ENCODE measurements around the gene TRPV3. TPM values are rescaled to one million over a fixed set of nuclear protein-coding genes. Genes with fewer than 3 reads are reported as not detected.
A peak's percentile ranks its signal among the peaks of the same experiment; 100 is the strongest.
"Not testable (repeated sequence)": the region's sequence is repeated elsewhere in the genome, so short reads cannot be mapped to it uniquely, and the experiment has no call there.

The TRPV3 gene
- polyA plus RNA-seq, 3 donors = 0.88 to 1.1 (median 1.1) TPM

DNA sequence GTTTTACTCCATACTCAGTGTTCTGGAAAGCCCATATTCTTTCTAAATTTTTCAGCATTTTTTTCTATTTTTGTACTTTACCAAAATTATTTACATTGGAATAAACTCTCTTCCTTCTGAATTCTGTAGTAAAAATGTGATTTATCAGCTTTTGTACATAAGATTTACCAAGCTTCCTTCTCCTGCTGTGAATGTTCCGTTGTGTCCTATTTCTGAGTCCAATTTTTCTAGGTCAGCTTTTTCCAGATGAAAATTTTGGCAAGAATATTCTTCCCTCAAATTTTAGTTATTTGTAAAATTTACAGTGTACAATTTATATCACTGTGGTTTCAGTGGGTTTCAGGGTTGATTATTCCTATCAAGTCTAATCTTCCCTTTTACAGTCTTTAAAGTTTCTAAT is 54.3 kb downstream of the TRPV3 start:
- no peak for DNase-seq (ENCODE audit: extremely low read depth in 1 of 11, low read depth in 9 of 11, low spot score in 4 of 11)

DNA sequence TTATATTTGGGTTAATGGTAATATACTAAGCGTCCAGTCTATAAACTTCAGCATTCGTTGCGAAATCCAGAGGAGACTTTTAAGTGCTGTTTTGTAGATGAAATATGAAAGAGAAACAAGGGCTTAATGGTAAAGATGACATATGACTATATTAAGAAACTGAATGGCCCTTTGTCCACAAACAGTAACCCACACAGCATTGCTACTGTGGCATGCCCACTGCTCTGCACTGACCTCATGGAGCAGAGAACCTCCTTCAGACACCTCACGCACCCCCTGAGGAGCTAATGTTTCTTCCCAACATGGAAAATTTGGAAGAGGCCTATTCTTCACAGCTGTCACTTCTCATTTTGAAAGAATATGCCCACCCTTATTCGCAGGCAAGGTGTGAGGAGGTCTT is 55.1 kb downstream of the TRPV3 start:
- no peak for DNase-seq (ENCODE audit: extremely low read depth in 1 of 11, low read depth in 9 of 11, low spot score in 4 of 11)

DNA sequence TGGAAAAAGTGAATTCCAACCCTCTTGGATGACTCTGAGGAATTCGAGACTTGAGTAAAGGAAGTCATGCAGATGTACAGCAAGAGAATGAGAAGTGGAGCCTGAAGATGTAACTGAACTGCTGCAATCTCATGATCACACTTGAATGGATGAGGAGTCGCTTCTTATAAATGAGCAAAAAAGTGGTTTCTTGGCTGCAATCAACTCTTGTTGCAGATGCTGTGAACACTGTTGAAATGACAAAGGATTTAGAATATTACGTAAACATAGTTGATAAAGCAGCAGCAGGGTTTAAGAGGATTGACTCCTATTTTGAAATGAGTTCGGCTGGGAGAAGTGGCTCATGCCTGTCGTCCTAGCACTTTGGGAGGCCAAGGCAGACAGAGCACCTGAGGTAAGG is 56.3 kb downstream of the TRPV3 start:
- no peak for DNase-seq (ENCODE audit: extremely low read depth in 1 of 11, low read depth in 9 of 11, low spot score in 4 of 11)

DNA sequence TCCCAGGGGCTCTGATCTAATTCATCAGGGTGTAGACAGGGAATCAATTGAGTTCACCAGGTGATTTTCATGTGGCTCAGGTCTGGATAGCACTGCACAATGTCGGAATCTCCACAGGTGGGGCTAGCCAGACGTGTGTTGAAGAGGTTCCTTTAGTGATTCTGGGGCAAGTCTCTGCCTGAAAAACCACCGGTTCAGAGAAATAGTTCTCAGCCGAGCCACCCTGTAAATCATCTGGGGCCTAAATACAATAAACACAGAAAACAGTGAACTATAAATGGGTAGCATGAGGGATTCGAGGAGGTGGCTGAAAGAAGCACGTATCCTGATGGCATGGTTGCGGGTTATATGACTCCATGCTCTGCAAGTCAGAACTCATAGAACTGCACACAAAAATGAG is 60.5 kb downstream of the TRPV3 start:
- DNase-seq (ENCODE audit: extremely low read depth in 1 of 11, low read depth in 9 of 11, low spot score in 4 of 11) = no peak

DNA sequence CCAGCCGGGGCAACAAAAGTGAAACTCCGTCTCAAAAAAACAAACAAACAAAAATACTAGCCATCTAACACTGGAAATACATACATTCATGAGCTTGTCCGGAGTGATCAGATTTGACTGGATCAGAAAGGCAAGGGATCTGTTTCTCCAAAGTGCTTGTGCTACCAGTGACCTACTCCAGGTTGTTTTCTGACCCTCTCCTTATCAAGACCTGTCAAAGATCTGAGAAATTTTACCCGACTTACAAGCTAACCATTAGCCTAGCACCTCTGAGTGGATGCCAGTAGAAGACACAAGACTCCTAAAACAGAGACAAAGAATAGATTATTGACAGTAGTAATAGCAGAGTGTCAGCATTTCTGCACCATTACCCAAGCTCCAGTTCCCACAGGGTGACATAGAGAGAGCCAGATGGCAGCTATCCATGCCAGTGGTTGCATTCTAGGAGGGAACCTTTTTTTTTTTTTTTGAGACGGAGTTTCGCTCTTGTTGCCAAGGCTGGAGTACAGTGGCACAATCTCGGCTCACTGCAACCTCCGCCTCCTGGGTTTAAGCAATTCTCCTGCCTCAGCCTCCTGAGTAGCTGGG is 72.0 kb downstream of the TRPV3 start:
- no peak for DNase-seq (ENCODE audit: extremely low read depth in 1 of 11, low read depth in 9 of 11, low spot score in 4 of 11)

DNA sequence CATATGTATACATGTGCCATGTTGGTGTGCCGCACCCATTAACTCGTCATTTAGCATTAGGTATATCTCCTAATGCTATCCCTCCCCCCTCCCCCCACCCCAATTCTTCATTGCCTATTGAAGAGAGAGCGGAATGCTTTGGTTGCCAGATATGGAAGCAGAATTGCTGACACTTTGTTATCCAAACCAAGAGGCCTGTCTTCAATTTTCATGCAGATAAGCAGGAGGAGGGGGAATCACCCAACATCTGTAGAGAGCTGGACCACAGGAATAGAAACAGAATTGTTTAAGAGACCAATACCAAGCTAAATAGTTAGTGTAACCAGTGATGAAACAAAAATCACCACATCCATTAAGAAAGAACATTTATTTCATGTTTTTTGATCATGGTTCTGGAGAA is 74.8 kb downstream of the TRPV3 start:
- no peak for DNase-seq (ENCODE audit: extremely low read depth in 1 of 11, low read depth in 9 of 11, low spot score in 4 of 11)

DNA sequence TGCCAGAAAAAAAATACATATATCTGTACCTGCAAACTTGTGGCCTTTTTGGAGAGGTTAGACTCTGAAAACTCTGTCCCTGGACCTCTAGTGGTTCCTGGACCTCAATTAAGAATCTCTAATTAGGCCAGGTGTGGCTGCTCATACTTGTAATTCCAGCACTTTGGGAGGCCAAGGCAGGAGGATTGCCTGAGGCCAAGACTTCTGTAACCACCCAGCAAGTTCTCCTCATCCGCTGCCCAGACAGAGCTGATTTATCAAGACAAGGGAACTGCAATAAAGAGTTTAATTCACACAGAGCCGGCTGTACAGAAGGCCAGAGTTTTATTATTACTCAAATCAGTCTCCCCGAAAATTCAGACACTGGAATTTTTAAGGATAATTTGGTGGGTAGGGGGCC is 77.6 kb downstream of the TRPV3 start:
- no peak for DNase-seq (ENCODE audit: extremely low read depth in 1 of 11, low read depth in 9 of 11, low spot score in 4 of 11)

DNA sequence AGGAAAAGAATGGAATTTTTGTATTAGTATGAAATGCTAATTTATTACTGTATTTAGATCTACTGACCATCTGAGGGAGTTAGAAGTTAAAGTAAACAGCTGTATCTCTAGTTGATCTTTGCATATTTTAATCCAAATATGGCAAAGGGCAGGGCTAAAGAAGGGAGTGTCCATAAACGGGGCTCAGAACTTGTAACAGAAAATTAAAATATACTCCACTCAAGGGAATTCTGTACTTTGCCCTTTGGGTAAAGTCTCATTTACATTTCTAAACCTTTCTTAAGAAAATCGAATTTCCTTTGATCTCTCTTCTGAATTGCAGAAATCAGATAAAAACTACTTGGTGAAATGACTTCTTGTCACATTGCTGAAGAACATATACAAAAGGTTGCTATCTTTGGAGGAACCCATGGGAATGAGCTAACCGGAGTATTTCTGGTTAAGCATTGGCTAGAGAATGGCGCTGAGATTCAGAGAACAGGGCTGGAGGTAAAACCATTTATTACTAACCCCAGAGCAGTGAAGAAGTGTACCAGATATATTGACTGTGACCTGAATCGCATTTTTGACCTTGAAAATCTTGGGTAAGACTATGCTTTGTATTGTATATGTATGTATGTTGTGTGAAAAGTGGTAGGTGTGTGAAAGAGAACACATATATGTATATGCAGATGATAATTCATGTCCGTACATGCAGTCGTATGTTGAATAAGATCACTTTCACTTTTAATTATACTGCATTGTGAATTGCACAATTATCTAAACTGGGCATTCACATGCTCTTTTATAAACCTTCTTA is 81.6 kb downstream of the TRPV3 start, which contains the start of gene ASPA:
Gene ASPA (plus strand): TSS at position 186 of the 799 bp plus-strand sequence. CDS start 163 bp downstream, at position 349.
- peak in 2 of 11 donors; percentile 29 to 40 for DNase-seq (ENCODE audit: extremely low read depth in 1 of 11, low read depth in 9 of 11, low spot score in 4 of 11)

DNA sequence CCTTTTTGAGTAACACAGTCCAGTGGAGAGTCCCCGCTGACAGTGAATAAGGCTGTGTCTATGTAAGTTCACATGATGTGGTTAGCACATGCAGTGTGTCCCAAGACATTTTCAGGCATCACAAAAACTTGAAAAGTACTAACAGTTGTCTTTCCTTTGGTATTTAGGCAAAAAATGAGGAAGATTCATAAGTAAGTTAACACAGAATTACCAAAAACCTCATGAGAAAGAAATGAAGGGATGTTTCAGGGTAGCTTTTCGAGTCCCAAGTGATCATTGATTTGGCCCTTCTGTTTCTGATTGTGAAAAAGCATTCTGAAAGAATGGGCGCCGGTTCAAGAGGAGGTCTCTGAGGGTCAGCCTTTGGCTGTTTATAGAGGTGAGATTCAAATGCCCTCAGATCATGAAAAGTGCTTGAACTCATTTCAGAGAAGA is 82.3 kb downstream of the TRPV3 start:
- no peak for DNase-seq (ENCODE audit: extremely low read depth in 1 of 11, low read depth in 9 of 11, low spot score in 4 of 11)

DNA sequence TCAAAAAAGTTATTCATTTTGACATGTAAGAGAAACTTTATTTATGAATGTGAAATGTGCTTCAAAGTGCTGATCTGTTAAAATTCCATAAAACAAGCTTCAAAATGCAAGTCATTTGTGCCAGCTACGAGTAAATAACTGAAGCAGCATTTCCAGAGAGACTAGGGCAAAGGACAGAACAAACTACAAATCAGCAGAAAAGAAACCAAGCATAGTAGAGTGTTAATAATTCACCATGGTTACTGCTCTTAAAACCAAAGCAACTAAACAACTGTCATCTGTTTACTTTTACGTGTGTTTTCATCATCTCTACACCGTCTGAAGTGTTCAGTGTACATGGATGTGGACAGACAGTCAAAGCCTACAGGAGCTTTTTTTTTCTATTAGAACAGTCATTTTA is 83.4 kb downstream of the TRPV3 start:
- DNase-seq (ENCODE audit: extremely low read depth in 1 of 11, low read depth in 9 of 11, low spot score in 4 of 11) = peak in 7 of 11 donors; percentile 7 to 64 (median 27)

DNA sequence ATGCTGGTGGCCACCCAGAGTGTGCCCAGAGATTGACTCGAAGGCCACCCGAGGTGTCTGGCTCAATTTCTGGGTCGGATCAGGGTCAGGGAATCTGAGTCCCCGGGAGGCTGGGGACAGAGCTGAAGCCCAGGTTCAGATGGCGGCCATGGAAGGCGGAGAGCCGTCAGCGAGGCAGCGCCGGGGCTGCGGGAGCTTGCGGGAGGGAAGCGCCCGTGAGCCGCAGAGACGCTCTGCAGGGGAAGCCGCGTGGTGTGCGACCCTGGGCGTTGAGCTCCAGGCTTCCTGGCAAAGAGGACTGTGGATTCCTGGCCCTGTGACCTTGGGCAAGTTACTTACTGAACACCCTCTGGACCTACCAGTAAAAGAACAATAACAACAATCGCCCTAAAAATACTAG is 85.5 kb downstream of the TRPV3 start:
- no peak for DNase-seq (ENCODE audit: extremely low read depth in 1 of 11, low read depth in 9 of 11, low spot score in 4 of 11)

DNA sequence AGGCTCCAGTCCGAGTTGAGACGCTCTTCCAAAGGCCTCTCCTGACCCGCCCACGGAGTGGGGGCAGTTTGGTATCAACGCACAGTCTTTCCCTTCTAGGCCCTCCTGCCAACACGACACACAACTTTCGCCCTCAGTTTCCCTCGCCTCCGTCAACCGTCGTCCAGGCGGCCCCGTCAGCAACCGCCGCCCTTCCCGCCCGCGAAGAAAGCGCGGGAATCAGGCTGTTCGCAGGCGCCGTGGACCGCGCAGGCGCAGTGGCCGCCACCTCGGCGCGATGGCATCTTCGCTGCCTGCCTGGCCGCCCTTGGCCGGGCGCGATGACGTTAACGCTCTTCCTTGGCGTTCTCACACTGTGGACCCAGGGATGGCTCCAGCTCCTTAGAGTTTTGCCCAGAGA is 86.0 kb downstream of the TRPV3 start, which contains the start of gene SPATA22:
Gene SPATA22 (minus strand): TSS at position 221 of the 400 bp plus-strand sequence. CDS start 2,494 bp downstream, outside the sequence.
- no peak for DNase-seq (ENCODE audit: extremely low read depth in 1 of 11, low read depth in 9 of 11, low spot score in 4 of 11)

DNA sequence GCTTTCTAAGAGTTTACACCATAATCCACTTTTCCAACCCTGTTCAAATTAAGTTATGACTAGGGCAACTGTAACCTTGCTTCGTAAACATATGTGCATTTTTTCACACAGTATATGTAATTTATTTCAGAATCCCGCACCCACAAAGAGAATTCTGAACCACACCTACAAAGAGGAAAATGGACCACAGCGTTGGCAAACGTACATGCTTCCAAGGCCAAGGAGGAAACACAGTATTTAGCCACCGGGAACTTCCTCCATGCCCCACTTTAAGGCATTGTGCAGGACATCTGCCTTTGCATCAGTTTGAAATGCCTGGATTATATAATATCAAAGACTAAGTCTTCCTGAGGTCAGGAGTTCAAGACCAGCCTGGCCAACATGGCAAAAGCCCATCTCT is 88.1 kb downstream of the TRPV3 start:
- no peak for DNase-seq (ENCODE audit: extremely low read depth in 1 of 11, low read depth in 9 of 11, low spot score in 4 of 11)

DNA sequence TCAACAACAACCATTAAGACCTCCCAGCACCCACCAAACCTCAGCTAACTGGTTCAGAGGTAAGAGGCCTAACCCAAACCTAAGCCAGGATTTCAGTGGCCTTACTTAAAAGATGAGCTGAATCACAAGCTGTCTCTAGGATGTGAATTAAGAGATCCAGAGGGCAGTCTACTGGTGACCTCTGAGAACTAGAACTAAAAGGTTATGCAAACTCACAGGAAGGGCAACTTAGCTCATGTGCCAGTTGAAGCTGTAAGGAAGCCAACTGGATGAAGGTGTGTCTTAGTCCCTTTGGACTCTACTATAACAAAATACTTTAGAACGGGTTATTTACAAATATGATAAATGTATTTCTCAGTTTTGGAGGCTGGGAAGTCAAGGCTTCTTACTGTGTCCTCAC is 91.3 kb downstream of the TRPV3 start:
- DNase-seq (ENCODE audit: extremely low read depth in 1 of 11, low read depth in 9 of 11, low spot score in 4 of 11) = not testable (repeated sequence)

Other genes with a start within 250 kb of the TRPV3 start
- gene OR3A2, start 171.5 kb downstream of the TRPV3 start, polyA plus RNA-seq (ENCODE audit: insufficient read length in 3 of 3) = 1 to 10 TPM in 1 of 3 donors, under 1 TPM in 2; 0.20 to 3.1 (median 0.39) TPM
- under 1 TPM in 1 of 3 donors, not detected in 2; 0.07 TPM for gene OR1E1, start 159.4 kb downstream of the TRPV3 start, polyA plus RNA-seq (ENCODE audit: insufficient read length in 3 of 3)
- gene OR3A3, start 146.4 kb downstream of the TRPV3 start, polyA plus RNA-seq (ENCODE audit: insufficient read length in 3 of 3) = under 1 TPM; 0.06 to 0.11 (median 0.06) TPM
- gene OR1E2, start 124.0 kb downstream of the TRPV3 start, polyA plus RNA-seq (ENCODE audit: insufficient read length in 3 of 3) = not detected
- gene SPATA22, start 86.0 kb downstream of the TRPV3 start, polyA plus RNA-seq (ENCODE audit: insufficient read length in 3 of 3) = under 1 TPM; 0.36 to 0.65 (median 0.40) TPM
- gene ASPA, start 81.8 kb downstream of the TRPV3 start, polyA plus RNA-seq (ENCODE audit: insufficient read length in 3 of 3) = 10 to 100 TPM; 20.8 to 31.7 (median 27.2) TPM
- gene TRPV1, start 51.6 kb upstream of the TRPV3 start, polyA plus RNA-seq (ENCODE audit: insufficient read length in 3 of 3) = 10 to 100 TPM in 1 of 3 donors, 1 to 10 TPM in 2; 7.6 to 12.4 (median 9.0) TPM
- gene SHPK, start 78.4 kb upstream of the TRPV3 start, polyA plus RNA-seq (ENCODE audit: insufficient read length in 3 of 3) = 10 to 100 TPM; 15.4 to 16.5 (median 15.7) TPM
- 10 to 100 TPM; 18.7 to 27.2 (median 20.2) TPM for gene CTNS, start 78.9 kb upstream of the TRPV3 start, polyA plus RNA-seq (ENCODE audit: insufficient read length in 3 of 3)
- gene TAX1BP3, start 110.8 kb upstream of the TRPV3 start, polyA plus RNA-seq (ENCODE audit: insufficient read length in 3 of 3) = 100 to 1,000 TPM in 1 of 3 donors, 10 to 100 TPM in 2; 88.5 to 113 (median 90.6) TPM
- 10 to 100 TPM; 21.0 to 35.3 (median 31.8) TPM for gene EMC6, start 111.0 kb upstream of the TRPV3 start, polyA plus RNA-seq (ENCODE audit: insufficient read length in 3 of 3)
- 1 to 10 TPM; 1.3 to 1.4 (median 1.3) TPM for gene P2RX5, start 138.3 kb upstream of the TRPV3 start, polyA plus RNA-seq (ENCODE audit: insufficient read length in 3 of 3)
- gene HASPIN, start 166.1 kb upstream of the TRPV3 start, polyA plus RNA-seq (ENCODE audit: insufficient read length in 3 of 3) = 1 to 10 TPM; 2.7 to 4.9 (median 3.8) TPM
- 10 to 100 TPM; 37.7 to 40.0 (median 37.8) TPM for gene ITGAE, start 243.4 kb upstream of the TRPV3 start, polyA plus RNA-seq (ENCODE audit: insufficient read length in 3 of 3)